Amniotic epithelial cell (primary cell): ENCODE results near the gene HGFAC.

Source experiments
- DNase-seq: peaks from one replicate; pipeline ENCODE4 v3.0.0-alpha.2; 2010; ENCODE audit warnings: low read depth

The HGFAC gene

GRCh38 chr4:3441501-3442459 is at the start of gene HGFAC:
Gene HGFAC (plus strand): TSS chr4:3441968. CDS start chr4:3442002, 34 bp downstream.
- DNase-seq, result no peak

DNA sequence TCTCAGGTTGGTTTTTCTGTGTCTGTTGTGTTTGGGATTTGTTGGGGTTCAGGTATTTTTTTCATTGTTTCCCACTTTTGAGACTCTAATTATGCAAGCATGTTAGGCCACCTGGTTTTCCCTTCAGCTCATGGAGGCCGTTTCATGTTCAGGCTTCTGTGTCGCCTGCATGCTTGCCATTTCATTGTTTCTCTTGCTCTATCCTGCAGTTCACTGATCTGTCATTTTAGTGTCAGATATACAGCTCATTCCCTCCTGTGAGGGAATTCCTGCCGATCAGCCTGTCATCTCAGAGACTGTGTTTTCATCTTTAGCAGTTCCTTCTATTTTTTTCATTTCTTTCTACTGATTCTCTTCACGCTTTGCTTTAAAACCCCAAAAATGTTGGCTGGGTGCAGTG is 49.4 kb upstream of the HGFAC start:
- no peak for DNase-seq

DNA sequence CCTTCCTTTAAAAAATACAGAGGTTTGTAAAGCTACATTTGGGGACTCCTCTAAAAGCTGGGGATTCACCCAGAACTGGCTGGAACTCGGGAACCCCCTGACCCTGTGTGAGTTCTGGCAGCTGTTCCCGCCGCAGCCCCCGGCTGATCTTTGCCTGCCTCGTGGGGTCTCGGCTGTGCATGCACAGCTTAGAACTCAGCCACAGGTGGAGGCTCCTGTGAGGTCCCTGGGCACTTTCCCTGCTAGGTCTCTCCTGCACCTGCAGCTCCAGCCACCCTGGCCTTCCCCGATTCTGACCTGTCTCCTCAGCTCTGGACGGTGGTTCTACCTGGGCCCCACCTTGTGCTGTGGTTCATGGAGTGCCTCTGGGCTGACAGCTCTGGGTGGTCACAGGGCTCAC is 48.6 kb upstream of the HGFAC start:
- no peak for DNase-seq

- no peak for DNase-seq
Measured at GRCh38 chr4:3396600-3396999, 45.2 kb upstream of the HGFAC start.

DNA sequence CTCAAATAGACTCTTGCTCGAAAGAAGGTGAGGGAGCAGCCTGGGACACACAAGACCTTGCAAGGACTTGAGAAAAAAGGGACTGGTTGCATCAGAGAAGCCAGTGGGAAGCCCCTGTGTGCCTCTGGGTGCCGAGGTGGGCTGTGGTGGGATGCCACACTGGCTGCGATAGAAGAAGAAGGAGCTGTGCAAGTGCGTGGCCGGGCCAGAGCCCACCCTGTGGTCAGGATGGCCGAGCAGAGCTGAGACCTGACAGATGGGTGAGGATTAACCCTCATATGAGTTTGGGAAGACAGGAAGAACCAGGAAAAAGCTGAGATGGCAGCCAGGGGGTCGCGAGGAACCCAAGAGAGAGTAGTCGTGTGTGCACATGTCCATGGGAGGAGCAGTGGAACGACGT is 44.6 kb upstream of the HGFAC start:
- DNase-seq, result no peak

GRCh38 chr4:3399277-3400194 is 42.2 kb upstream of the HGFAC start:
- peak; percentile 10 for DNase-seq

GRCh38 chr4:3401436-3402171 is 40.2 kb upstream of the HGFAC start:
- DNase-seq, result no peak

- peak; percentile 31 for DNase-seq
Measured at GRCh38 chr4:3402491-3403347, 39.0 kb upstream of the HGFAC start.

DNA sequence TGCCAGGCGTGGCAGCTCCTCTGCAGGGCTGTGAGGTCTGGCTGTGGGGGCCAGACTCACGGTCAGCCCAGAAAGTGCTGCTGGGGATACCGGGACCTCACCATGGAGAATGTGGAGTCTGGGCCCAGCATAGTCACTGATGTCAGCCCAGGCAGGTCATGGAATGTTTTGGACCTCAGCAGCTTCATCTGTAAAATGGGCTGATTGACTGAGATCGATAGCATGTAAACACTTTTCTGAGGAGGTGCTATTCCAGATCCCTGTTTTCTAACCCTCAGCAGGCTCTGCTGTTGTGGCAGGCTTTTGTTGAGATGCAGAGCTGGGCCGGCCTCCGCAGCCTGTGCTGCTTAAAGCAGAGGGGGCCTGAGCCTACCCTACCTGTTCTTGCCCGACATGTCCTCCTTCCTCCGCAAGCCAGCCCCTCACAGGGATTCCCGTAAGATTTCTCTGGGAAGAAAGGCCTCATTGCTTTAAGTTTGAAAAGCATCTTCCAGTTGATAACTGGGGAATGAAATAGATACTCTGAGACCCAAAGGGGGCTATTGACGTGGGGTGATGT is 38.3 kb upstream of the HGFAC start:
- no peak for DNase-seq

- DNase-seq, result no peak
Measured at GRCh38 chr4:3404546-3404945, 37.2 kb upstream of the HGFAC start.

DNA sequence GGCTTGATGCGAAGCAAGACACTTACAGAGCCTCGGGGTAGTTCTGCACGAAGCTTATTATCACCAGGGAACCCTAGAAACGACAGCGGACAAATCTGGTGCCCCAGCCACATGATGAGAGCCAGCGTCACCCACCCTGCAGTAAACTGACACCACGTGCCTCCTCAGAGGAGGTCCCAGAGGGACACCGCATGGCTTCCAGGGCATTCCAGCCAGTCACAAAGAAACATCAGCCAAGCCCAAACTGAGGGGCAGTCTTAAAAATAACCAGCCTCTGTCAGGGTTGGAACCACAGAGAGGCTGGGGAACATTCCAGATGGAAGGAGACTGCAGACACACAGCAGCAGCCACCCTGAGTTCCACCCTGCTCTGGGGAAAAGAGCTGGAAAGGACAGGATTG is 36.6 kb upstream of the HGFAC start:
- DNase-seq, result no peak

DNA sequence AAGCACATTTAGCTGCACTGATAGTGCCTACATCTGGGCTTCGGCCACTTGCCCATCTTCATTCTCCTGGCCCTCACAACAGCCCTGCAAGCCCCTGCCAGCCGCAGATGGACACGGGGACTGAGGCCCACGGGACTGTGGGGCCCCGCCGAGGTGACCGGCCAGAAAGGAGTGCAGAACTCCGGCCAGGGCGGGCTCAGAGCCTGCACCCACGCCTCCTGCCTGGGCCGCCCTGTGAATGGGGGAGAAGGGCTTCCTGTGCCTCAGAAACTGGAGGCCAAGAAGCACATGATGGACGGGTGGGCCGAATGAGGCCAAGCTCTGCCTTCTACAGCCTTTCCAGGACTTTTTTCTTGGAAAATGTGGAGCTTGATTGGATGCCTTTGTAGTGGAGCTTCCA is 35.7 kb upstream of the HGFAC start:
- DNase-seq, result no peak

DNA sequence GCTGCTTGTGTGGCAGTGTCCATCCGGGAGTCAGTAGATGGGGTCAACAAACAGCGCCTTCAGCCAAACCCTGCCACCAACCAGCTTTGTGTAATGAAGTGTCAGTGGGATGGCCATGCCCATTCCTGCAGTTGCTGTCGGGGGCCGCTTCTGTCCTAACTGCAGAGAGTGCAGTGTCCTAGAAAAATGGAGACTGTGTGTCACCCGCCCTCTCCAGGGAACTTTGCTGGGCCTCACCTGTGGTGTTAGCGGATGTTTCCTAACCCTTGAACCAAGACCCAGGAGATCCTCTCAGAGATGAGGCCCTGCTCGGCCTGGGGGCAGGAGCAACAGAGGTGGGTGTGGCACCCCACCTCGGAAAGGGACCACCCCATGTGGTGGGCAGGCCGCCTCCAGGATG is 35.3 kb upstream of the HGFAC start:
- DNase-seq, result no peak

GRCh38 chr4:3407171-3407771 is 34.5 kb upstream of the HGFAC start:
- no peak for DNase-seq

DNA sequence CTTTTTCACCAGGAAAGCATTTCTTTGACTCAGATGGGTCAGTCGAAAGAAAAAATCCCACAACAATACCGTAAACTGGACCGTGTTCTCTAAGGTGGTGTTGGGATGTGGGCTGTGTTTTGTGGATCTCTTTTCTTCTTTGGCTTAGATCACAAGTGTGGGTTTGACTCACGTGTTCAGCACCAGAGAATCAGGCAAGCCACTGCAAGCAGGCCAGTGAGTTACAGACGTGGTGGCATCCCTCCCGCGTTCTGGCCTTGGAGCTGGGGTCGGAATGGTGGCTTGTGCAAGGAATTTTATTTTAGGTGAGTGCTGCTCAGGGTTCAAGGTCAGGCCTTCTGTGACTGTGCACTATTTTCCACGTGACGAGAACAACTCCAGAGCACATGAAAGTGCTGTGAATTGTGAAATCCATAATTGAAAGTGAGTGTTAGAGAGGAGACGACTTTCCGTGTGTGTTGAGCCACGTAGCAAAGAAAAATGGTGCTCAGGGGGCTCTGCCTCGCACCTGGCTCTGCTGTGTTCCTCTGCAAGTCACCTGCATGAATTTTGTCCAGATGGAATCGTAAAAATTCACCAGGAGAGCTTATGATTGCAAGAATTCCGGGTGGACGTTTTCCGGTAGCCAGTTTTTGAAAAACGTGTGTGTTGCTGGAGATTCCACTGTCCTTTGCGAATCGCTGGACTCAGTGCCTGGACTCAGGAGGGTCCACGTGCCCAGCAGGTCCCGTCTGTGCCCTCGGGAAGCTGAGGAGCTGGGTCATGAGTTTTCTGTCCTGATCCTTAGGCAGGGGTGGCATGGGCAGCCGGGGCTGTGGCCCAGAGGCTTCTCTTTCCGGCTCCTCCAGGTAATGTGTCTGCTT is 33.6 kb upstream of the HGFAC start:
- peak; percentile 9 for DNase-seq

DNA sequence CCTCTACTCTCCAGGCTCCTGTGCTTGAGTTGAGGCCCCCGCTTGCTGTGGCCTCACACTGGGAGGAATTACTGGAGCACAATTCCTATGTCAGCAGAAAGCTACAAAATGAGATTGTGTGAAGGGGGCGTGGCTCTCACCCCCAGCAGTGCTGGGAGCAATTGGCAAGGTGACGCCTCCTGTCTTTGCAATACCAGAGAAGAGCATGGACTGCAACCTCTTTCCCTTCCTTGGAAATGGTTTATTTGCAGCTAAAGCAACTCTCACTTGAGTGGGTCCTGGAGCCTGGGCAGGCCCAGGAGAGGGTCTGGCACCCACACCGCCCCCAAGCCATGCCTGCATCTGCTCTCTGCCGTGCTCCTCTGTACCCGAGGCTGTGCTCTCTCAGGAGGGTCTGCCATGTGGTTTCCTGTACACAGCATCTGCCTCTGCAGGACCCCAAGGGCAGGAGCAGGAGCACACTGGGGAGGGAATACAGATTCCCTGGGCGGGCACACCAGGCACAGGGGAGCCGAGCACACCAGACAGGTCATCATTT is 32.9 kb upstream of the HGFAC start:
- DNase-seq, result no peak

- no peak for DNase-seq
Measured at GRCh38 chr4:3409571-3410091, 32.1 kb upstream of the HGFAC start.

GRCh38 chr4:3410401-3411135 is 31.2 kb upstream of the HGFAC start:
- no peak for DNase-seq
